Lower leg skin (tissue), 3 donors: ENCODE data around the gene KIAA0825.

Experiments
- POLR2A ChIP-seq, 2 donors: fragments of 450-650 bp; IDR thresholded peaks; one replicate each; pipeline ENCODE4 v1.6.1; 2016 to 2017; ENCODE audit warnings: antibody characterized with exemption in 2 of 2, mild to moderate bottlenecking in 1 of 2, moderate library complexity in 1 of 2
- TF ChIP-seq, protein P1 (sequence below), 3 donors: fragments of 450-650 bp; IDR thresholded peaks; one replicate each; pipeline ENCODE4 v1.5.1; 2016; ENCODE audit warnings: antibody characterized with exemption in 3 of 3, mild to moderate bottlenecking in 3 of 3, moderate library complexity in 2 of 3

DNA sequence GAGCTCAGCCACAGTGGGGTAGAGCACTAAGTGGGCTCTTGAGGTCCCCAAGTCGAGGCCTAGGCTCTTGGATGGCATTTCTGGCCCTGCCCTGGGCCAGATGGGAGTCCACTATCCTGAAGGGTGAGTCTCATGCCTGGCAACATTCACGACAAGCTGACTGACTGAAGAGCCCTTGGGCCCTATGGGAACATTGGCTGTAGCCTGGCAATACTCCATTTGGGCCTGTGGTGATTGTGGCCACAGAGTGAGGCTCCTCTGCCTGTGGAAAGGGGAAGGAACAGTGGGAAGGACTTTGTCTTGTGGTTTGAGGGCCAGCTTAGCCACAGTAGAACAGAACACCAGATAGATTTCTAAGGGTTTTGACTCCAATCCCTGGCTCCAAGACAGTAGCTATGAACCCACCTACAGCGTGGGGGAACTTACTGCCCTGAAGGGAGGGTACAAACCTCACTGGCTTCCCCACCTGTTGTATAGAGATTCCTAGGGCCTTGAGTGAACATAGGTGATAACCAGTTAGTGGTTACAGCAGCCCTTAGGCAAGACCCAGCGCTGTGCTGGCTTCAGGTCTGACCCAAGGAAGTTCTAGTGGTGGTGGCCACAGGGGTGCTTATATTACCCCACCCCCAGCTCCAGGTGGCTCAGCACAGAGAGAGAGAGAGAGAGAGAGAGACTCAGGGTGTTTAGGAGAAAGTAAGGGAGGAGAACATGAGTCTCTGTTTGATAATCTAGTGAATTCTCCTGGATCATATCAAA is 72.4 kb downstream of the KIAA0825 start:
- TF ChIP-seq, protein P1, sequence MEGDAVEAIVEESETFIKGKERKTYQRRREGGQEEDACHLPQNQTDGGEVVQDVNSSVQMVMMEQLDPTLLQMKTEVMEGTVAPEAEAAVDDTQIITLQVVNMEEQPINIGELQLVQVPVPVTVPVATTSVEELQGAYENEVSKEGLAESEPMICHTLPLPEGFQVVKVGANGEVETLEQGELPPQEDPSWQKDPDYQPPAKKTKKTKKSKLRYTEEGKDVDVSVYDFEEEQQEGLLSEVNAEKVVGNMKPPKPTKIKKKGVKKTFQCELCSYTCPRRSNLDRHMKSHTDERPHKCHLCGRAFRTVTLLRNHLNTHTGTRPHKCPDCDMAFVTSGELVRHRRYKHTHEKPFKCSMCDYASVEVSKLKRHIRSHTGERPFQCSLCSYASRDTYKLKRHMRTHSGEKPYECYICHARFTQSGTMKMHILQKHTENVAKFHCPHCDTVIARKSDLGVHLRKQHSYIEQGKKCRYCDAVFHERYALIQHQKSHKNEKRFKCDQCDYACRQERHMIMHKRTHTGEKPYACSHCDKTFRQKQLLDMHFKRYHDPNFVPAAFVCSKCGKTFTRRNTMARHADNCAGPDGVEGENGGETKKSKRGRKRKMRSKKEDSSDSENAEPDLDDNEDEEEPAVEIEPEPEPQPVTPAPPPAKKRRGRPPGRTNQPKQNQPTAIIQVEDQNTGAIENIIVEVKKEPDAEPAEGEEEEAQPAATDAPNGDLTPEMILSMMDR (IDR thresholded peaks at IDR 0.05) = no peak
- TF ChIP-seq POLR2A (IDR thresholded peaks at IDR 0.05) = no peak
